Body of pancreas (tissue), 4 donors: ENCODE measurements around the gene VAV2.

Experiments used
- CTCF ChIP-seq, 7 experiments: fragments of 450-650 bp in 4 of 7; fragments of 200-600 bp in 3 of 7; sonication (generic) in 3 of 7; IDR thresholded peaks; one replicate each; pipeline ENCODE4 v1.5.1; 2016 to 2019; ENCODE audit warnings: antibody characterized with exemption in 7 of 7
- POLR2A ChIP-seq, 3 donors: fragments of 450-650 bp; IDR thresholded peaks; one replicate each; pipeline ENCODE4 v1.6.1; 2016; ENCODE audit warnings: antibody characterized with exemption in 3 of 3, mild to moderate bottlenecking in 2 of 3

- TF ChIP-seq POLR2A (IDR thresholded peaks at IDR 0.05) (no peak), CTCF (IDR thresholded peaks at IDR 0.05) (no peak)
Measured at GRCh38 chr9:134004881-134005280, 12.8 kb upstream of the VAV2 start.
